ENCODE data around the gene DALRD3.
"Not testable (repeated sequence)": the region's sequence is repeated elsewhere in the genome, so short reads cannot be mapped to it uniquely, and the experiment has no call there.

Gene DALRD3

DNA sequence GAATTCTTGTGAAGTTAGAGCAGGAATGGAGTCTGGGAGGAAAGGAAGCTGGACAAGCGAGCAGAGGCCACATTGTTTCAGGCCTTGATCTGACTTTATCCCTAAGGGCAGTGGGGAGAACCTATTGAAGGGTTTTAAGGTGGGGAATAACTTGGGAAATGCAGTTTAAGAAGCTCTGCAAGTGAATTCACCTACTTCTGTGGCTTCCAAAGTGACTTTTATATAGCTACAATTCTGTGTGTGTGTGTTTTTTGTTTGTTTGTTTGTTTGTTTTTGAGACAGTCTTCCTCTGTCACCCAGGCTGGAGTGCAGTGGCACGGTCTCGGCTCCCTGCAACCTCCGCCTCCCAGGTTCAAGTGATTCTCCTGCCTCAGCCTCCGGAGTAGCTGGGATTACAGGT, 9.8 kb downstream of the DALRD3 start:
- H4K12ac ChIP-seq (ENCODE audit: low read depth, low read length); H3K14ac ChIP-seq (ENCODE audit: low read length); H2BK120ac ChIP-seq (ENCODE audit: insufficient read depth, low read length, poor library complexity); H3K27me3 ChIP-seq (ENCODE audit: insufficient read depth, low read length); H4K91ac ChIP-seq (ENCODE audit: low read depth, low read length); H3K9me3 ChIP-seq (ENCODE audit: insufficient read depth, low read depth, low read length); H3K4me3 ChIP-seq (ENCODE audit: low read depth, low read length); H2AK5ac ChIP-seq (ENCODE audit: low read length); H2AFZ ChIP-seq (ENCODE audit: insufficient read depth, low read length, poor library complexity); H4K8ac ChIP-seq (ENCODE audit: low read depth, low read length); H3K18ac ChIP-seq (ENCODE audit: low read length); H2BK5ac ChIP-seq (ENCODE audit: low read depth, low read length, poor library complexity); H3K23ac ChIP-seq (ENCODE audit: low read length); H3K9ac ChIP-seq (ENCODE audit: low read length); H2BK12ac ChIP-seq (ENCODE audit: low read length); H3K27ac ChIP-seq (ENCODE audit: low read depth, low read length): not testable (repeated sequence)
- peak in 1 of 2 donors; percentile 28 for DNase-seq
- H3K79me2 ChIP-seq (ENCODE audit: control insufficient read depth, insufficient read depth, low read length, poor library complexity) = peaks cover 14% of the 10 kb centered on the region
- peaks cover 13% of the 10 kb centered on the region in 2 experiments for H3K4me1 ChIP-seq (ENCODE audit: control insufficient read depth in 1 of 2, insufficient read depth in 2 of 2, low read length in 2 of 2)
- H3K79me1 ChIP-seq (ENCODE audit: low read length) = peaks cover 10% of the 10 kb centered on the region
- H3K4ac ChIP-seq (ENCODE audit: low read depth, low read length) = peak overlapping the region; percentile 10
- no CpG with 5 or more reads among the region's 5 CpGs for WGBS (ENCODE audit: extremely low coverage, insufficient coverage, insufficient read length)
- H3K4me2 ChIP-seq (ENCODE audit: low read length) = peak overlapping the region; percentile 67
- H3K36me3 ChIP-seq (ENCODE audit: control insufficient read depth in 1 of 2, insufficient read depth in 2 of 2, low read length in 2 of 2) = peaks cover 25% of the 10 kb centered on the region in 2 experiments

DNA sequence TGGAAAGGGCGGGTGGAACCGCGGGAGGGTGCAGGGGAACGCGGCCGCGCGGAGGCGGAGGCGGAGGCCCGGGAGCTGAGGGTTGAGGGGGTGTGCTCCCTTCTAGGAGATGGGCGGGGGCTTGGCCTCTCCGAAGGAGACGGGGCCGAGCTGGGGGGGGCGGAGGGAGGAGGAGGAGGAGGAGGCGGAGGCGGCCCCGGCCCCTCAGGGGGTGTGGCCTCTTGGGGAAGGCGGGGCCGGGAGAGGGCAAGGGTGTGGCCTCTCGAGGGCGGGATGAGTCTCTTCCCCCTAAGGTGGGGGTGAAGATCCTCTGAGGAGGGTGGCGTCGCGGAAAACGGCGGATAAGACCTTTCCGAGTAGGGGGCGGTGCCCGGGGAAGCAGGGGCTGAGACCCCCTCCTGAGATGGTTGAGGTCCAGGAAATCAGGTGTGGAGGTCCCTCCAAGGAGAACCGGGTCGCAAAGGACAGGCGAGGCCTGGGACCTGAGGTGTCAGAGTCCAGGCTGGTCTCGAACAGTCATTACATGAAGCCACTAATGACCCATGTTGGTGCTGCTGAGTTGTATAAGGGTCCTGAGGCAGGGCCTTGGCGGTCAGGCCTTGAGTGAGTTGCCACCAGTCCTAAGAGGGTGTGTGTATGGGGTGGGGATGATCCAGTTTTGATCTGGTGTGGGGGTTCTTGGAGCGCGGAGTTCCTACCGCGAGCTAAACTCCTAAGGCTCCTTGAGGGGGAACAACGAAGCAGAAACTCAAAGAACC, 10.4 kb downstream of the DALRD3 start:
- peak; percentile 74 to 83 for DNase-seq
- Histone ChIP-seq H2AFZ (ENCODE audit: insufficient read depth, low read length, poor library complexity) (peak overlapping the region; percentile 80), H3K14ac (ENCODE audit: low read length) (peak overlapping the region; percentile 93), H2BK120ac (ENCODE audit: insufficient read depth, low read length, poor library complexity) (peak overlapping the region; percentile 62), H3K4ac (ENCODE audit: low read depth, low read length) (peak overlapping the region; percentile 95), H3K27ac (ENCODE audit: low read depth, low read length) (peak overlapping the region; percentile 80), H2AK5ac (ENCODE audit: low read length) (peak overlapping the region; percentile 82), H3K27me3 (ENCODE audit: insufficient read depth, low read length) (no peaks in the 10 kb centered on the region), H3K4me2 (ENCODE audit: low read length) (peak overlapping the region; percentile 77), H3K9me3 (ENCODE audit: insufficient read depth, low read depth, low read length) (no peaks in the 10 kb centered on the region), H3K4me1 (ENCODE audit: control insufficient read depth in 1 of 2, insufficient read depth in 2 of 2, low read length in 2 of 2) (peaks cover 13% of the 10 kb centered on the region in 2 experiments), H4K91ac (ENCODE audit: low read depth, low read length) (peak overlapping the region; percentile 98), H2BK5ac (ENCODE audit: low read depth, low read length, poor library complexity) (peak overlapping the region; percentile 80), H3K4me3 (ENCODE audit: low read depth, low read length) (peak overlapping the region; percentile 90), H3K9ac (ENCODE audit: low read length) (peak overlapping the region; percentile 96), H4K12ac (ENCODE audit: low read depth, low read length) (peak overlapping the region; percentile 90), H3K79me1 (ENCODE audit: low read length) (peaks cover 10% of the 10 kb centered on the region), H3K18ac (ENCODE audit: low read length) (peak overlapping the region; percentile 99), H3K79me2 (ENCODE audit: control insufficient read depth, insufficient read depth, low read length, poor library complexity) (peaks cover 14% of the 10 kb centered on the region), H3K23ac (ENCODE audit: low read length) (no peak overlapping the region), H2BK12ac (ENCODE audit: low read length) (no peak overlapping the region), H3K36me3 (ENCODE audit: control insufficient read depth in 1 of 2, insufficient read depth in 2 of 2, low read length in 2 of 2) (peaks cover 18 to 19% of the 10 kb centered on the region in 2 experiments), H4K8ac (ENCODE audit: low read depth, low read length) (peak overlapping the region; percentile 95)
- no CpG with 5 or more reads among the region's 41 CpGs for WGBS (ENCODE audit: extremely low coverage, insufficient coverage, insufficient read length)

DNA sequence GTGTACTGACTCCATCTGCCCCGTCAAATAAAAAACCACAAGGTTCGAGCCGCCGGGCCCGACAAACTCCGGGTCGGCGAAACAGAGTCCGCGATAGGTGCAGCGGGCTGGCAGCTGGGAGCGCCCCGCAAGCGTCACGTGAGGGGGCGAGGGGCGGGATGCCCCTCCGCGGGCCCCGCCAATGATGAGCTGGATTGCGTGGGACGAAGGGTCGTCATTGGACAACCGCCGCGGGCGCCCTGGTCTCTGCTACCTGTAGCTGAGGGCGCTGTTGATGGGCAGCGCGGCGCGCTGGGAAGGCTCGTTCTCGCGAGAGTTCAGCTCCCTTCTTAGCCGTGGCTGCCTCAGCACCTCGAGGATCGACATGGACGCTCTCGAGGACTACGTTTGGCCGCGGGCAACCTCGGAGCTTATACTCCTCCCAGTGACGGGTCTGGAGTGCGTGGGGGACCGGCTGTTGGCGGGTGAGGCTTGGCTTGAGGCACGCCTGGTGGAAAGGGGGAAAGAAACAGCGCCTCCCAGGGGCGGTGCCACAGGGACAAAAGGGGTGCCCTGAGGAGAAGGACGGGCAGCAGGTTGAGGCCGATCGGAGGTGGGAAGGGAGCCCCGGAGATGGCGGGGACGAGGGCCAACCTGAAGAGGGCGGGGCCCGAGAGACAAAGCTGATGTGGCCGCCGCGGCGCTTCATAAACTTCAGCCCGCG, 11.2 kb downstream of the DALRD3 start, which contains the start of gene WDR6:
WDR6 (plus strand) TSS at position 324 of the 703 bp plus-strand sequence; CDS start at position 365, 41 bp downstream.
- Histone ChIP-seq H3K79me1 (ENCODE audit: low read length) (peaks cover 10% of the 10 kb centered on the region), H3K79me2 (ENCODE audit: control insufficient read depth, insufficient read depth, low read length, poor library complexity) (peaks cover 14% of the 10 kb centered on the region), H3K36me3 (ENCODE audit: control insufficient read depth in 1 of 2, insufficient read depth in 2 of 2, low read length in 2 of 2) (peaks cover 11% of the 10 kb centered on the region in 2 experiments), H3K27ac (ENCODE audit: low read depth, low read length) (peak within 1 kb of the TSS; percentile 80), H4K8ac (ENCODE audit: low read depth, low read length) (peak within 1 kb of the TSS; percentile 95), H4K91ac (ENCODE audit: low read depth, low read length) (peak within 1 kb of the TSS; percentile 98), H4K12ac (ENCODE audit: low read depth, low read length) (peak within 1 kb of the TSS; percentile 90), H3K23ac (ENCODE audit: low read length) (no peak within 1 kb of the TSS), H2BK120ac (ENCODE audit: insufficient read depth, low read length, poor library complexity) (peak within 1 kb of the TSS; percentile 62), H3K4me2 (ENCODE audit: low read length) (peak within 1 kb of the TSS; percentile 77), H3K27me3 (ENCODE audit: insufficient read depth, low read length) (no peaks in the 10 kb centered on the region), H3K18ac (ENCODE audit: low read length) (peak within 1 kb of the TSS; percentile 99), H3K9ac (ENCODE audit: low read length) (peak within 1 kb of the TSS; percentile 96), H3K4me3 (ENCODE audit: low read depth, low read length) (peak within 1 kb of the TSS; percentile 90), H2BK5ac (ENCODE audit: low read depth, low read length, poor library complexity) (peak within 1 kb of the TSS; percentile 80), H3K4me1 (ENCODE audit: control insufficient read depth in 1 of 2, insufficient read depth in 2 of 2, low read length in 2 of 2) (peaks cover 13% of the 10 kb centered on the region in 2 experiments), H2AK5ac (ENCODE audit: low read length) (peak within 1 kb of the TSS; percentile 89), H2AFZ (ENCODE audit: insufficient read depth, low read length, poor library complexity) (peak within 1 kb of the TSS; percentile 80), H3K4ac (ENCODE audit: low read depth, low read length) (peak within 1 kb of the TSS; percentile 95), H3K9me3 (ENCODE audit: insufficient read depth, low read depth, low read length) (no peaks in the 10 kb centered on the region), H2BK12ac (ENCODE audit: low read length) (no peak within 1 kb of the TSS), H3K14ac (ENCODE audit: low read length) (peak within 1 kb of the TSS; percentile 93)
- no CpG with 5 or more reads among the region's 65 CpGs for WGBS (ENCODE audit: extremely low coverage, insufficient coverage, insufficient read length)
- peak; percentile 98 to 99 for DNase-seq

- H3K9ac ChIP-seq (ENCODE audit: low read length) = peak overlapping the region; percentile 88
- H3K27ac ChIP-seq (ENCODE audit: low read depth, low read length) = no peak overlapping the region
- no CpG with 5 or more reads among the region's 32 CpGs for WGBS (ENCODE audit: extremely low coverage, insufficient coverage, insufficient read length)
- DNase-seq = peak in 1 of 2 donors; percentile 14
- H3K4me3 ChIP-seq (ENCODE audit: low read depth, low read length) = peak overlapping the region; percentile 90
- H3K27me3 ChIP-seq (ENCODE audit: insufficient read depth, low read length) = no peaks in the 10 kb centered on the region
- H2BK5ac ChIP-seq (ENCODE audit: low read depth, low read length, poor library complexity) = peak overlapping the region; percentile 47
- peaks cover 4 to 5% of the 10 kb centered on the region in 2 experiments for H3K36me3 ChIP-seq (ENCODE audit: control insufficient read depth in 1 of 2, insufficient read depth in 2 of 2, low read length in 2 of 2)
- peak overlapping the region; percentile 90 for H4K12ac ChIP-seq (ENCODE audit: low read depth, low read length)
- H3K4ac ChIP-seq (ENCODE audit: low read depth, low read length) = peak overlapping the region; percentile 70
- peak overlapping the region; percentile 77 for H2AFZ ChIP-seq (ENCODE audit: insufficient read depth, low read length, poor library complexity)
- no peak overlapping the region for H3K23ac ChIP-seq (ENCODE audit: low read length)
- peak overlapping the region; percentile 77 for H3K4me2 ChIP-seq (ENCODE audit: low read length)
- H3K4me1 ChIP-seq (ENCODE audit: control insufficient read depth in 1 of 2, insufficient read depth in 2 of 2, low read length in 2 of 2) = peaks cover 13% of the 10 kb centered on the region in 2 experiments
- no peaks in the 10 kb centered on the region for H3K9me3 ChIP-seq (ENCODE audit: insufficient read depth, low read depth, low read length)
- H4K91ac ChIP-seq (ENCODE audit: low read depth, low read length) = peak overlapping the region; percentile 89
- no peak overlapping the region for H2BK12ac ChIP-seq (ENCODE audit: low read length)
- peak overlapping the region; percentile 63 for H3K18ac ChIP-seq (ENCODE audit: low read length)
- peak overlapping the region; percentile 93 for H4K8ac ChIP-seq (ENCODE audit: low read depth, low read length)
- peak overlapping the region; percentile 53 for H2BK120ac ChIP-seq (ENCODE audit: insufficient read depth, low read length, poor library complexity)
- peak overlapping the region; percentile 89 for H2AK5ac ChIP-seq (ENCODE audit: low read length)
- H3K79me1 ChIP-seq (ENCODE audit: low read length) = peaks cover 10% of the 10 kb centered on the region
- H3K79me2 ChIP-seq (ENCODE audit: control insufficient read depth, insufficient read depth, low read length, poor library complexity) = peaks cover 14% of the 10 kb centered on the region
- H3K14ac ChIP-seq (ENCODE audit: low read length) = peak overlapping the region; percentile 68
Observed at GRCh38 chr3:49006408-49007067, 11.8 kb downstream of the DALRD3 start.
